GM18517 (cell line): ENCODE results near the gene SLC1A1.
A peak's percentile ranks its signal among the peaks of the same experiment; 100 is the strongest.
"Not testable (repeated sequence)": the region's sequence is repeated elsewhere in the genome, so short reads cannot be mapped to it uniquely, and the experiment has no call there.

Experiments
- ATAC-seq: cut with Tn5 transposase; IDR thresholded peaks from one replicate; pipeline ENCODE4 v1.9.1; 2021; ENCODE audit warnings: mild to moderate bottlenecking, moderate library complexity; ENCODE audit not compliant: unreplicated experiment

The SLC1A1 gene

DNA sequence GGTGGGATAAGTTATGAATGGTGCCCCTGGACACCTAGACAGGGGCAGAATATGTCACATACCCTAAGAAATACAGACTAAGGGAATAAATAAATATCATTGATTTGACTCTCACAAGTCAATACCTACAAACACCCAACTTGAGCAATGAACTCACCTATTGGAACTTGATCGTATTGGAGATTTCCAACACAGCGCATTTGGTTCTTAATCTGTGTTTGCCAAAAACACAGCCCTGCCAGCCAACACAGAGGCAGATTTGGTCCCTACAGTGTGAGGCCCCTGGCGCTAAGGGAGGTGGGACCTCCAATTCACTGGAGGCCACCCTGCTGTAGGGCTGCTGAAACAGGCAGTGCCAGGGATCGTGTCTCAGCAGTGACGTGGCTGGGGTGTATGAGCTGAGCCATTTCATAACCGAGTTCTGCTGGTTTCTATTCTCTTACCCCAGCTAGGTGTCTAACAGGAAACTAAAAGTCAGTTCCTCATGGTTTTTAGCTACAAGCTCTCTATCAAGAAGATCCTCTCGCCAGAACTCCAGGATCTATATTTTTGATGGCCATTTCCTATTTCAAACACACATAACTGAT is 84.5 kb downstream of the SLC1A1 start:
- no peak for ATAC-seq

DNA sequence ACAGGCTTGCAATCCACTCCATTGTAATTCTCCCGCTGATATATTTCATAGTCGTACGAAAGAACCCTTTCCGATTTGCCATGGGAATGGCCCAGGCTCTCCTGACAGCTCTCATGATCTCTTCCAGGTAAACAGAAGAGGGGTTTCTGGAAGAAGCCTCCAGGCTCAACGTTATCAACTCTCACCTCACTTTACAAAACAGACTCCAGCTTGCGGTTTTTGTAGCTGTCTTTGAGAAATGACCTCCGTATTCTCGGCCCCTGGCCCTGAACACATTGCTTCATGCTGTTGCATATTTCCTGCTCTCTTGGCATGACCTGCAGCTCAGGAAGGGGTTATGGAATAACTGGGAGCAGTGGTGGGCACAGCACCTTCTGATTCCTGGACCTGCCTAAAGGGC is 85.7 kb downstream of the SLC1A1 start:
- ATAC-seq, result no peak

GRCh38 chr9:4576448-4576847 is 86.2 kb downstream of the SLC1A1 start:
- ATAC-seq, result no peak

DNA sequence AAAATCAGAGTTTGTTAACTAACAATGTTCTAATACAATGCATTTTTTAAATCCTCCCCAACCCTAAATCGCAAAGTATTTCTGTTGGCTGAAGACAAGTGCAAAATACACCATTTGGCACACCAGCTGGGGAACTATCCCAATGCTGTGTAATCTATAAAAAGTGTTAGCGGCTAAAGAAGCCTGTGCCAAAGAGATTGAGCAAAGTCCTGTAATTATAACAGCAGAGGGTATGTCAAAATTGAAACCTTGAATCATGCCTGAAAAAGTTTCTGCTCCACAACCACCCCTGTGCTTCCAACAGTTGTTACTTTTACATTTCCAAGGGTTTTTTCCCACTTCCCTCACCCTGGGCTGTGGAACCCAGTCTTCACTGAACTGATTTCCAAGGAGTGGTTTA is 88.7 kb downstream of the SLC1A1 start:
- no peak for ATAC-seq

- ATAC-seq, result no peak
These were observed 90.9 kb downstream of the SLC1A1 start for GRCh38 chr9:4581035-4581760.

DNA sequence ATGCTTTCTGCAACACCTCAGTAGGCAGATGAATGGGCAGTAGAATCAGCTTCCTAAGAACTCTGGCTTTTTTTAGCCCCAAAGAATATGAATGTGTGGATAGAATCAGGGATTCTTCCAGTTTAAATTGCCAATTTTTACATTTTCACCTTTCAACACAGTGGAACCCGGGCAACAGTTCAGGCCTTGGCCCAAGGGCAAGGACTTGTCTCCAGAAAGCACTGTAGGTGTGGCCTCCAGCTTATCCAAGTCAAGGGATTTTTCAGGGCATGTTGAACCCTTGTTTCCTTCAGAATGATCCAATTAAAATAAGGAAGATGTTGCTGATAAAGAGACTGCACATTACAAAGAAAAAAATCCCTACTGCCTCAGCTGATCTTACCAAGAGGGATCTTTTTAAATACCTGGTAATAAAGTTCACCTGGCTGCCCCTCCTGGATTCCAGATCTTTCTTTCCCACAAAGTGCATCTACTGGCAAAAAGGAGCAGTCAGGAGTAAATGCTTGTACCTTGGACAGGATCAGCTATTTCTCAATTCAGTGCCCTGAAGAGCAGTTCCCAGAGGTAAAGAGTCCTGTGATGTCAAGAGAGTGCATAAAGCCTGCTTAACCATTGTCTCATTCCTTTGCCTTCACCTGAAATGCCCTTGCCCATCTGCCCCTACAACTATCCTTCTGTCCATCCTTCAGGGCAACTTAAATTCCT is 91.7 kb downstream of the SLC1A1 start:
- no peak for ATAC-seq

DNA sequence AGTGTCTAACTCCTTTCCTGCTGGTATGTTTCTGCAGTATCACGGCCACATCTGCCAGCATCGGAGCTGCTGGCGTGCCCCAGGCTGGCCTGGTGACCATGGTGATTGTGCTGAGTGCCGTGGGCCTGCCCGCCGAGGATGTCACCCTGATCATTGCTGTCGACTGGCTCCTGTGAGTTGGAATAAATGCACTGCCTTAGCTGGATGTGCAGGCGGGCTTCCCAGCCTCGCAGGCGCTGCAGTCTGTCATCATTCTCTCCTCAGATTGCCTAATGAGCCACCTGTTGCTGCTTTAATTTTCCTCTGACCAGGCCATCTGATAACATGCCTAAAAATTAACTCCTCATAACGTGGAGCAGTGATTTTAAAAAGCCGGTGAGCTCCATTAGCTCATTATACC is 92.7 kb downstream of the SLC1A1 start:
- no peak for ATAC-seq

GRCh38 chr9:4584636-4585035 is 94.4 kb downstream of the SLC1A1 start:
- no peak for ATAC-seq

DNA sequence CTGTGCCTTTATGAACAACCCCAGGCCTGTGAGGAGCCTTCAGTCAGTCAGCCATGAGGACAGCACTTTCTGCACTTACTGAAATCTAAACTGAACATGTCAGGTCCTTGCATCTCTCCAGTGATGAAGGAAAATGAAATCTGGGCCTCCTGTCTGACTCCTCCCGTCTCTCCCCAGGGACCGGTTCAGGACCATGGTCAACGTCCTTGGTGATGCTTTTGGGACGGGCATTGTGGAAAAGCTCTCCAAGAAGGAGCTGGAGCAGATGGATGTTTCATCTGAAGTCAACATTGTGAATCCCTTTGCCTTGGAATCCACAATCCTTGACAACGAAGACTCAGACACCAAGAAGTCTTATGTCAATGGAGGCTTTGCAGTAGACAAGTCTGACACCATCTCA is 94.9 kb downstream of the SLC1A1 start:
- no peak for ATAC-seq

DNA sequence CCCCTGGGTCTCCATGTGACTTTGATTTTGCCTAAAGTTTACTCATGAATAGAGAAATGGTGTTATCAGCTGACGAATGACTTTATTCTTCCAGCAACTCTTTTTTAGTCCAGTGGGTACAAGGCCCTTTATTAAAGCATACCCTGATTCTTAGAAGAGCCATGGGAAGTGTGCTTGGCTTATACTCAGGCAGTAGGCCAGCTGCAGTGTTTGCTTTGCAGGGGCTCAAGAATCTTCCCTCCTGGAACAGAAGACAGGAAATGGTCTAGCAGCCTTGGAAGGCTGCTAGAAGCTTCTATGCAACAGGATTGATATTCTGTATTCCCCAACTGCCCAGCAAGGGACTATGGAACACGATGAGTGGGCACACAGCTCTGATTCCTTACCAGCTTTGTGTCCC is 98.5 kb downstream of the SLC1A1 start:
- no peak for ATAC-seq

DNA sequence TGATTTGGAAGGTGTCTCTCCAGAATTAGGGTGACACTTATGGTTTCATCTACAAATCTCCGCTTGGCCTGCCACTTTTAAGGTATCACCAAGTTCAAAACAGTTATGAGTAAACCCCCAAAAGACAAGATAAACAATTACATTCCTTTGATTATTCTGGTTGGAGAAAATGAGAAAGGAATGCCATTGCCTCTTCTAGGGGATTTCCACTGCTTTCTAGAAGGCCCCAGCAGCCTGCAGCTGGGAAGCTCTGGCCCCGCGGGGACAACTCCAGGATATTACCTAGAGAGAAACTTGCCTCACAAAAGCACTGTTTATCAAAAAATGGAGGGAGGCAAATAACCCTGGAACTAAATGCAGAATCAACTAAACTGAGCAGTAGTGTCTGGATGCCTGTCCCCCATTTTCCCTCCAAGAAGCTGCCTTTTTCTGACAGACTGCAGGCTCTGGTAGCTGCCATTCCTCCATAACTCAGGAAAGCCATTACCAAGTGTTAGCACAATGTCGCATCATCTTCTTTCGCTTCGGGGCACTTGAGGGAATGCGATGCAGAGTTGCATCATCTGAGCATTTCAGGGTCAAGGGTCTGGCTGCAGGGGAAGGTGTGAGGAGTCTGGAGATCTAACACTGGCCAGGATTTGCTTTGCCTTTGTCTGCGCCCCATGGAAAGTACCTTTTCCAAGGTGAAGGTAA is 100.3 kb downstream of the SLC1A1 start:
- no peak for ATAC-seq

DNA sequence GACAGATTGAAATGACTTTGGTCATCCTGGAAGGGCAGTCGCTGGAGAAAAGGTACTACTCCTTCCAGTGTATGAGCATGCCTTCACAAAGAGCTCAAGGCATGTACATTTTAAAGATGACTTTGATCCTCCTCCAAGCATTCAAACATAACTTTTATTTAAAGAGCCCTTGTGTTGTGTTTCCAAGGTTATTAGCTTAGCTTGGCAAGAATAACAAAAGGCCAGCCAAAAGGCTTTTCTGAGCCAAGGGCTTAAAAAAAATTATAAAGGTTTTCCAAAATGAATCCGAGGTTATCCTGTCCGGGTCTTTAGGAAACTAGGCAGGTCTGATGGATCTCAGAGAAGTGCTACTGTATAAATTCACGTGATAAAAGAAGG is 100.8 kb downstream of the SLC1A1 start:
- no peak for ATAC-seq

DNA sequence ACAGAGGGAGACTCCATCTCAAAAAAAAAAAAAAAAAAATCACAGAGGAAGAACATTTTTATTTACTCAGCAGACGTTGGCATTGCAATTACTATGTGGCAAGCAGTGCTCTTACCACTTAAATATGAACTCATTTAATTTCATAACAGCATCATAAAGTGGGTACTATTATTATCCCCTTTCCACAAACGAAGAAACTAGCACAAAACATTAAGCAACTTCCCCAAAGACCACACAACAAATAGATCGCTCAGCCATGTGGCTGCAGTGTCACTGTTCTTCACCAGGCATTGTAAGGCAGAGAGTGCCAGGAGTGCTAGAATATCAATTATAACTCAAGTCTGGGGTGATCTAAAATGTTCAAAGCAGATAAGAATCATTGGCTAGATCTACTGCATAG is 102.0 kb downstream of the SLC1A1 start:
- ATAC-seq, result no peak

DNA sequence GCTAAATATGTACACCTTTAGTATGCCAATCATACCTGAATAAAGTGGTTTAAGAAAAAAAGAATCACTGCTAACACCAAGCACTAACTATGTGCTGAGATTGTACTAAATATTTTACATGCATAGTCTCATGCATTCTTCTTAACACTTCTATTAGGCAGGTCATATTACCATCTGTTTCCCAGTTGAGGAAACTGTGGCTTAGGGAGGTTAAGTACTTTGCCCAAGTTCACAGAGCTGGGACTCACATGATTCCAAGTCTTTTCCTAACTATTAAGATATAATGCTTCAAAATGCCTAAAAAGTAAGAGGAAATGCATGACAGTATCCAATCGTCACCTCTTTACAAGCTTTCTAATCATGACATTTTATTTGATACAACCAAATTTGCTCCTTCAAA is 102.6 kb downstream of the SLC1A1 start:
- no peak for ATAC-seq

DNA sequence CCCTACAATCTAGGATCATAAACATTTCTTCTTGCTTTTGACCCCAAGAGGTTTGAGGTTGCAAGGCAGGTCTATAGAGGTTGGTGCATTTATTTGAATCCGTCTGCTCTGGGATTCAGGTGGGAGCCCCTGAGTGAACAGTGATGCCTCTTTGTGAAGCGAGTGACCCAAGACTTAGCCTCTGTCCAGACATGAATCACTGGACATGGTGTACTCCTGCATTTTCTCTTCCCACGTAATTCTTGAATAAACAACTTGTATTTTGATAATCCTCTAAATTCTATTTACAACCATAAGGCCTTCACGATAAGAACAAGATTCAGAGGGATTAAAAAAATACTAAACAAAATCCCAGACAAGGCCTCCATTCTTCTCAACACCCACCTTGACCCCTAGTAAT is 104.3 kb downstream of the SLC1A1 start:
- no peak for ATAC-seq

DNA sequence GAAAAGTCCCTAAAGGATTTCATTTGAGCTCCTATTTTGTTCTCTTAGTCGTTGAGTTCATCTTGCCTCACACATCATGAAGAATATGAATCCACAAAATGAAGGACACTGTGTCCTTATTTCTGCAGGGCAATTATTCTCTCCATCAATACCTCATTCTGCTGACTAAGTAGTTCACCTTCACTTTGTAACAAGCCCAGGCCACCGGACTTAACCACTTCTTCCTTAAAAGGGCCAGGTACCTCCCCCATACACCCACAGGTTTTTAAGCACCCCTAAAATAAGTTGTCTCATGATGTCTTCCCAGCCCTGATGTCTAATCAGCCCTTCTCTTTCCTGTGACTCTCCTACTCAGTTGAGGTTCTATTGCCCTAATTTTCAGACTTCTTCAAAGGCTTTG is 104.7 kb downstream of the SLC1A1 start:
- ATAC-seq, result no peak

GRCh38 chr9:4596165-4596922 is 106.1 kb downstream of the SLC1A1 start:
- no peak for ATAC-seq

- ATAC-seq, result no peak
These were observed 110.1 kb downstream of the SLC1A1 start for GRCh38 chr9:4600368-4600767.

- ATAC-seq, result no peak
These were observed 113.6 kb downstream of the SLC1A1 start for GRCh38 chr9:4603830-4604229.

DNA sequence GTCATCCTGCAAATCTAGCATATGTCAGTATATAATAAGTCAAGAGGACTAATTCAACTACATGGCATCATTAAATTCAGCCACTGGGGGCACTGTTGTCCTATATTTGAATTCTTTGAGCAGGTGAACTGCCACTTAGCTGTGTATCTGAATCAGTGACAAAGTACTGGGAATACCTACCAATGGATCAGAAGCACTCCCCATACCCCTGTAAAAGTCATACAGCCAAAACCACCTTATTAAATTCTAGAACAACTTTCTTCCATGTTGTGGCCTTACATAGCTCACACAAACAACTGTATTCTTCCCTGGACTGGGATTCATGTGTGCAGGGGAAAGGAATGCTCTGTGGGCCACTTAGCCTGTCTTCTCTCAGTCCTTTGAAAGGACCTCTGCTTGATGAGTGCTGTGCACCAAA is 114.4 kb downstream of the SLC1A1 start:
- peak; percentile 79 for ATAC-seq

DNA sequence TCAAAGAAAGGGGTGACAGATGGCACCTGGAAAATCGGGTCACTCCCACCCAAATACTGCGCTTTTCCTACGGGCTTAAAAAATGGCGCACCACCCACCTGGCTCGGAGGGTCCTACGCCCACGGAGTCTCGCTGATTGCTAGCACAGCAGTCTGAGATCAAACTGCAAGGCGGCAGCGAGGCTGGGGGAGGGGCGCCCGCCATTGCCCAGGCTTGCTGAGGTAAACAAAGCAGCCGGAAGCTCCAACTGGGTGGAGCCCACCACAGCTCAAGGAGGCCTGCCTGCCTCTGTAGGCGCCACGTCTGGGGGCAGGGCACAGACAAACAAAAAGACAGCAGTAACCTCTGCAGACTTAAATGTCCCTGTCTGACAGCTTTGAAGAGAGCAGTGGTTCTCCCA is 115.8 kb downstream of the SLC1A1 start:
- not testable (repeated sequence) for ATAC-seq
